ENCODE measurements around the gene TEK.

GRCh38 chr9:27065288-27065687 lies 43.7 kb upstream of the TEK start:
- no peak for TF ChIP-seq EP300 (IDR thresholded peaks at IDR 0.05; ENCODE audit: borderline replicate concordance)
- TF ChIP-seq MAX (IDR thresholded peaks at IDR 0.05) = no peak
- no peak for TF ChIP-seq ZBTB7A (IDR thresholded peaks at IDR 0.05; ENCODE audit: low read depth)
- TF ChIP-seq TEAD4 (IDR thresholded peaks at IDR 0.05) = no peak

Measured in Ishikawa (cell line).